SK-N-SH treated with all-trans-retinoic acid at 6 μM for 48 hours (cell line): Measurements from ENCODE around the gene ABCC1.

Experiments used
- CSDC2 ChIP-seq: fragments of 250-450 bp; sonication (Bioruptor Pico); IDR thresholded peaks from 2 replicates; pipeline ENCODE4 v1.5.0; 2020; ENCODE audit warnings: mild to moderate bottlenecking, moderate library complexity
- ESRRG ChIP-seq: fragments of 250-450 bp; sonication (Bioruptor Pico); IDR thresholded peaks from 2 replicates; pipeline ENCODE4 v1.6.1; 2021; ENCODE audit warnings: mild to moderate bottlenecking
- RARB ChIP-seq: fragments of 250-450 bp; sonication (Bioruptor Pico); IDR thresholded peaks from 2 replicates; pipeline ENCODE4 v1.8.0; 2021; ENCODE audit warnings: mild to moderate bottlenecking, moderate library complexity
- ZFP30 ChIP-seq: fragments of 450-650 bp; formaldehyde crosslinking; IDR thresholded peaks from 2 replicates; pipeline ENCODE4 v1.5.0; 2022; ENCODE audit warnings: mild to moderate bottlenecking, moderate library complexity
- ZNF70 ChIP-seq: fragments of 450-650 bp; formaldehyde crosslinking; IDR thresholded peaks from 2 replicates; pipeline ENCODE4 v1.5.0; 2020; ENCODE audit warnings: mild to moderate bottlenecking, moderate library complexity
- TF ChIP-seq, protein P1 (sequence below): fragments of 250-450 bp; sonication (Bioruptor Pico); IDR thresholded peaks from 2 replicates; pipeline ENCODE4 v1.8.0; 2020; ENCODE audit warnings: mild to moderate bottlenecking, moderate library complexity, borderline replicate concordance
- TF ChIP-seq, protein P2 (sequence below): fragments of 250-450 bp; sonication (Bioruptor Pico); IDR thresholded peaks from 2 replicates; pipeline ENCODE4 v1.5.1; 2020; ENCODE audit warnings: low read depth, mild to moderate bottlenecking, moderate library complexity
- TF ChIP-seq, protein P3 (sequence below): fragments of 250-450 bp; sonication (Bioruptor Pico); IDR thresholded peaks from 2 replicates; pipeline ENCODE4 v1.5.0; 2020; ENCODE audit warnings: mild to moderate bottlenecking, moderate library complexity

DNA sequence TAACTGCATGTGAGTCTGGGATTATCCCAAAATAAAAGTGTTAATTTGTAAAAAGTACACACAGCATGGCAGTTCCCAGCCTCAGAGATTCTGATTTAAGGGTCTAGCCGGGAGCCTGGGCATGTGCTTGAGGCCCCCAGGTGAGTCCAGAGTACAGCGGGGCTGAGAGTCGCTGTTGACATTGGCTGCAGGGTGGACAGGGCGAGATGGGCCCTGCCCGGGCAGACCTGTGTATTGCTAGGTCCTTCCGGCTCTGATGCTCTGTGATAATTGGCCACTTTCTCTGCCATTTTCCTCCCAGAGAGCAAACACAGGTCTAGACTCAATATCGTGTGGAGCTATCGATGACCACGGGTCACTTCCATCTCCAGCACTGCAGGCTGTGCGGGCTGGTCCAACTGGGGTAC, 200.3 kb downstream of the ABCC1 start:
- TF ChIP-seq, protein P1, sequence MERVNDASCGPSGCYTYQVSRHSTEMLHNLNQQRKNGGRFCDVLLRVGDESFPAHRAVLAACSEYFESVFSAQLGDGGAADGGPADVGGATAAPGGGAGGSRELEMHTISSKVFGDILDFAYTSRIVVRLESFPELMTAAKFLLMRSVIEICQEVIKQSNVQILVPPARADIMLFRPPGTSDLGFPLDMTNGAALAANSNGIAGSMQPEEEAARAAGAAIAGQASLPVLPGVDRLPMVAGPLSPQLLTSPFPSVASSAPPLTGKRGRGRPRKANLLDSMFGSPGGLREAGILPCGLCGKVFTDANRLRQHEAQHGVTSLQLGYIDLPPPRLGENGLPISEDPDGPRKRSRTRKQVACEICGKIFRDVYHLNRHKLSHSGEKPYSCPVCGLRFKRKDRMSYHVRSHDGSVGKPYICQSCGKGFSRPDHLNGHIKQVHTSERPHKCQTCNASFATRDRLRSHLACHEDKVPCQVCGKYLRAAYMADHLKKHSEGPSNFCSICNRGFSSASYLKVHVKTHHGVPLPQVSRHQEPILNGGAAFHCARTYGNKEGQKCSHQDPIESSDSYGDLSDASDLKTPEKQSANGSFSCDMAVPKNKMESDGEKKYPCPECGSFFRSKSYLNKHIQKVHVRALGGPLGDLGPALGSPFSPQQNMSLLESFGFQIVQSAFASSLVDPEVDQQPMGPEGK (CRISPR knock-in tag): no peak
- TF ChIP-seq ESRRG (CRISPR knock-in tag): no peak
- TF ChIP-seq ZNF70 (CRISPR knock-in tag): no peak
- no peak for TF ChIP-seq ZFP30 (CRISPR knock-in tag)
- no peak for TF ChIP-seq CSDC2 (CRISPR knock-in tag)
- no peak for TF ChIP-seq RARB (CRISPR knock-in tag)
- TF ChIP-seq, protein P2, sequence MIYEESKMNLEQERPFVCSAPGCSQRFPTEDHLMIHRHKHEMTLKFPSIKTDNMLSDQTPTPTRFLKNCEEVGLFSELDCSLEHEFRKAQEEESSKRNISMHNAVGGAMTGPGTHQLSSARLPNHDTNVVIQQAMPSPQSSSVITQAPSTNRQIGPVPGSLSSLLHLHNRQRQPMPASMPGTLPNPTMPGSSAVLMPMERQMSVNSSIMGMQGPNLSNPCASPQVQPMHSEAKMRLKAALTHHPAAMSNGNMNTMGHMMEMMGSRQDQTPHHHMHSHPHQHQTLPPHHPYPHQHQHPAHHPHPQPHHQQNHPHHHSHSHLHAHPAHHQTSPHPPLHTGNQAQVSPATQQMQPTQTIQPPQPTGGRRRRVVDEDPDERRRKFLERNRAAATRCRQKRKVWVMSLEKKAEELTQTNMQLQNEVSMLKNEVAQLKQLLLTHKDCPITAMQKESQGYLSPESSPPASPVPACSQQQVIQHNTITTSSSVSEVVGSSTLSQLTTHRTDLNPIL (CRISPR knock-in tag): no peak
- TF ChIP-seq, protein P3, sequence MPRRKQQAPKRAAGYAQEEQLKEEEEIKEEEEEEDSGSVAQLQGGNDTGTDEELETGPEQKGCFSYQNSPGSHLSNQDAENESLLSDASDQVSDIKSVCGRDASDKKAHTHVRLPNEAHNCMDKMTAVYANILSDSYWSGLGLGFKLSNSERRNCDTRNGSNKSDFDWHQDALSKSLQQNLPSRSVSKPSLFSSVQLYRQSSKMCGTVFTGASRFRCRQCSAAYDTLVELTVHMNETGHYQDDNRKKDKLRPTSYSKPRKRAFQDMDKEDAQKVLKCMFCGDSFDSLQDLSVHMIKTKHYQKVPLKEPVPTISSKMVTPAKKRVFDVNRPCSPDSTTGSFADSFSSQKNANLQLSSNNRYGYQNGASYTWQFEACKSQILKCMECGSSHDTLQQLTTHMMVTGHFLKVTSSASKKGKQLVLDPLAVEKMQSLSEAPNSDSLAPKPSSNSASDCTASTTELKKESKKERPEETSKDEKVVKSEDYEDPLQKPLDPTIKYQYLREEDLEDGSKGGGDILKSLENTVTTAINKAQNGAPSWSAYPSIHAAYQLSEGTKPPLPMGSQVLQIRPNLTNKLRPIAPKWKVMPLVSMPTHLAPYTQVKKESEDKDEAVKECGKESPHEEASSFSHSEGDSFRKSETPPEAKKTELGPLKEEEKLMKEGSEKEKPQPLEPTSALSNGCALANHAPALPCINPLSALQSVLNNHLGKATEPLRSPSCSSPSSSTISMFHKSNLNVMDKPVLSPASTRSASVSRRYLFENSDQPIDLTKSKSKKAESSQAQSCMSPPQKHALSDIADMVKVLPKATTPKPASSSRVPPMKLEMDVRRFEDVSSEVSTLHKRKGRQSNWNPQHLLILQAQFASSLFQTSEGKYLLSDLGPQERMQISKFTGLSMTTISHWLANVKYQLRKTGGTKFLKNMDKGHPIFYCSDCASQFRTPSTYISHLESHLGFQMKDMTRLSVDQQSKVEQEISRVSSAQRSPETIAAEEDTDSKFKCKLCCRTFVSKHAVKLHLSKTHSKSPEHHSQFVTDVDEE (CRISPR knock-in tag): no peak
